CD4-positive, alpha-beta T cell treated with Interferon alpha-2 for 1 hour (primary cell): ENCODE results near the gene NAA30.
"Not testable (repeated sequence)": the region's sequence is repeated elsewhere in the genome, so short reads cannot be mapped to it uniquely, and the experiment has no call there.

ENCODE experiments used
- DNase-seq, 2 donors: peaks; one replicate each; pipeline ENCODE4 v3.0.0-alpha.2; 2020 to 2022

The NAA30 gene

GRCh38 chr14:57390037-57390805 lies at the start of gene NAA30:
TSS of gene NAA30 (plus strand) at chr14:57390586. CDS start at chr14:57390958, 372 bp downstream.
- DNase-seq: peak; percentile 96 to 97

- DNase-seq: not testable (repeated sequence)
These were observed 46.7 kb upstream of the NAA30 start for GRCh38 chr14:57343545-57344297.

GRCh38 chr14:57345106-57345505 lies 45.3 kb upstream of the NAA30 start:
- no peak for DNase-seq

- no peak for DNase-seq
These were observed 43.6 kb upstream of the NAA30 start for GRCh38 chr14:57346741-57347140.

- DNase-seq: no peak
These were observed 37.8 kb upstream of the NAA30 start for GRCh38 chr14:57352396-57353170.

- no peak for DNase-seq
These were observed 35.1 kb upstream of the NAA30 start for GRCh38 chr14:57355081-57355800.

- no peak for DNase-seq
These were observed 28.0 kb upstream of the NAA30 start for GRCh38 chr14:57362361-57362760.

- no peak for DNase-seq
These were observed 25.5 kb upstream of the NAA30 start for GRCh38 chr14:57364659-57365450.

- DNase-seq: not testable (repeated sequence)
These were observed 20.2 kb upstream of the NAA30 start for GRCh38 chr14:57370187-57370586.

- no peak for DNase-seq
These were observed 19.4 kb upstream of the NAA30 start for GRCh38 chr14:57371013-57371412.

GRCh38 chr14:57375156-57375555 lies 15.2 kb upstream of the NAA30 start:
- DNase-seq: no peak

GRCh38 chr14:57378661-57379060 lies 11.7 kb upstream of the NAA30 start:
- no peak for DNase-seq

- DNase-seq: no peak
These were observed 9.5 kb upstream of the NAA30 start for GRCh38 chr14:57380935-57381334.

GRCh38 chr14:57382283-57382682 lies 8.1 kb upstream of the NAA30 start:
- no peak for DNase-seq

GRCh38 chr14:57383125-57383745 lies 7.2 kb upstream of the NAA30 start:
- no peak for DNase-seq

GRCh38 chr14:57388067-57388466 lies 2.3 kb upstream of the NAA30 start:
- no peak for DNase-seq

- DNase-seq: peak in 1 of 2 donors; percentile 8
These were observed 745 bp upstream of the NAA30 start for GRCh38 chr14:57389646-57390036.

- DNase-seq: peak in 1 of 2 donors; percentile 15
These were observed 575 bp downstream of the NAA30 start for GRCh38 chr14:57390806-57391516.

GRCh38 chr14:57391517-57392195 lies 1.3 kb downstream of the NAA30 start:
- no peak for DNase-seq

- DNase-seq: no peak
These were observed 2.4 kb downstream of the NAA30 start for GRCh38 chr14:57392830-57393229.
